Coronary artery (tissue), 2 donors: ENCODE results near the gene FSD1.

Experiments used
- DNase-seq: peaks from one replicate; pipeline ENCODE4 v3.0.0-alpha.2; 2017; ENCODE audit warnings: low spot score
- H3K27ac ChIP-seq, 2 donors: fragments of 200-600 bp; sonication (generic); one replicate each; pipeline ENCODE4 v1.5.1; 2016 to 2019
- H3K4me3 ChIP-seq: fragments of 200-600 bp; sonication (generic); 2 replicates; pipeline ENCODE4 v1.5.1; 2016; ENCODE audit warnings: mild to moderate bottlenecking, moderate library complexity
- CTCF ChIP-seq: fragments of 200-600 bp; sonication (generic); IDR thresholded peaks from one replicate; pipeline ENCODE4 v1.5.1; 2019; ENCODE audit warnings: antibody characterized with exemption

FSD1 gene

GRCh38 chr19:4319067-4319718 is 14.8 kb downstream of the FSD1 start:
- no peak for DNase-seq
- no peak overlapping the region for H3K4me3 ChIP-seq
- no peak overlapping the region for H3K27ac ChIP-seq
- no peak for TF ChIP-seq CTCF

- H3K4me3 ChIP-seq, result no peak overlapping the region
- no peak overlapping the region for H3K27ac ChIP-seq
- no peak for TF ChIP-seq CTCF
- no peak for DNase-seq
Observed at GRCh38 chr19:4320419-4320818, 16.0 kb downstream of the FSD1 start.

- no peak overlapping the region for H3K27ac ChIP-seq
- no peak for DNase-seq
- no peak overlapping the region for H3K4me3 ChIP-seq
- TF ChIP-seq CTCF, result no peak
Observed at GRCh38 chr19:4322942-4323665, 18.7 kb downstream of the FSD1 start.

GRCh38 chr19:4323692-4324091 is 19.3 kb downstream of the FSD1 start:
- no peak for TF ChIP-seq CTCF
- DNase-seq, result no peak
- Histone ChIP-seq H3K4me3 (no peak overlapping the region), H3K27ac (no peak overlapping the region)

- no peak overlapping the region for H3K4me3 ChIP-seq
- no peak for TF ChIP-seq CTCF
- no peak overlapping the region for H3K27ac ChIP-seq
- no peak for DNase-seq
Observed at GRCh38 chr19:4324228-4324627, 19.8 kb downstream of the FSD1 start.

- Histone ChIP-seq H3K27ac (no peak overlapping the region), H3K4me3 (peak overlapping the region; percentile 63)
- TF ChIP-seq CTCF, result no peak
- DNase-seq, result no peak
Observed at GRCh38 chr19:4326215-4326836, 21.9 kb downstream of the FSD1 start.
